ENCODE measurements around the gene SDC3.
A peak's percentile ranks its signal among the peaks of the same experiment; 100 is the strongest.

Gene SDC3

DNA sequence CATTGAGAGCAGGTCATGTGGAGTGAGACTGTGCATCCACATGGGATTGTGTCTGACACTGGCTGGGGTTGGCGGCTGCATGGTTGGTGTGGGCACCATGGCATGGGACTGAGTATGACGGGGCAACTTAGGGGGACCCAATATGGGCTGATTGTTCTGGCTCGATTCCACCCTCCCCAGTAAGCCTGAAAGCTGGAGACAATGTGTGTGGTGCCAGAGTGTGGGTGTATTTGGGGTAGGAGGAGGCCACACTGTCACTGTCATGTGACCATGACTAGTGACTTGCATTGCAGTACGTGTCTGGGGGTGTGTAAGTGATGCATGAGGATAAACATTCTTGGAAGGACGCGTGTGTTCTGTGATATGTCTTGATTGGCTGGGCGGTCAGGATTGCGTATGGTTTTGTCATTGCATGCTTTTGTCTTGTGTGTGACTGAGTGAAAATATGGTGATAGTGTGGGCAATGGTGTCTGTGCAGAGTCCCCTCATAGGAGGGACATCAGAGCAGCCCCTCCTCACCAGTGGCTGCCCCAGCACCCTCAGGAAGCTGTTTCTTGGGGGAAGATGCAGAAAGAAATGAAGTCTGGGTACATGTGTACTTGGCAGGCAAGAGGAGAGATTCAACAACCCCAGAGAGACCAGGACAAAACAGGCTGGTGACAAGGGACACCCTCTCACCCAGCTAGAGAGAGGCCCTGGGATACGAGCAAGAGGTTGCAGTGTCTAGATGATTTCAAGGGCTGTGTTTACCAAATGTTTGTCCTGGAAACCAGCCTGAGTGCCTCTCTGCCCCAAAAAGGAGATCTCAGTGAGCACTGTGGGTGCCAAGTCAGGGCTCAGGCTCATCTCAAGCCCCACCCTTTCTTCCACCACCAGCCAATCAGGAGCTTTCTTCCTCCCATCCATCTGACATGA lies 36.3 kb downstream of the SDC3 start:
- Histone ChIP-seq H3K4me1 (ENCODE audit: control insufficient read depth, low read depth, low read length) (peaks cover under 1% of the 10 kb centered on the region), H3K18ac (ENCODE audit: low read length) (no peak overlapping the region), H3K79me2 (ENCODE audit: control insufficient read depth, insufficient read depth, low read length) (no peaks in the 10 kb centered on the region), H2AK5ac (ENCODE audit: low read length) (no peak overlapping the region), H3K79me1 (ENCODE audit: low read length) (no peaks in the 10 kb centered on the region), H3K56ac (ENCODE audit: low read length) (no peak overlapping the region), H4K8ac (ENCODE audit: low read depth, low read length) (no peak overlapping the region), H3K9ac (ENCODE audit: low read length) (no peak overlapping the region), H3K23ac (ENCODE audit: low read length) (no peak overlapping the region), H3K4me3 (ENCODE audit: low read length) (peak overlapping the region; percentile 30), H4K5ac (ENCODE audit: low read length) (no peak overlapping the region), H2BK15ac (replicated peaks; ENCODE audit: low read depth) (no peak overlapping the region), H2BK120ac (ENCODE audit: low read depth, low read length) (no peak overlapping the region), H3K27ac (ENCODE audit: low read depth, low read length) (no peak overlapping the region), H3K36me3 (ENCODE audit: control insufficient read depth, insufficient read depth, low read length) (peaks cover 17% of the 10 kb centered on the region), H2BK5ac (ENCODE audit: low read length) (no peak overlapping the region), H3K4ac (ENCODE audit: low read depth, low read length) (no peak overlapping the region), H3K27me3 (ENCODE audit: insufficient read depth, low read length, poor library complexity) (no peaks in the 10 kb centered on the region), H3K4me2 (ENCODE audit: low read length) (no peak overlapping the region)
- no CpG with 5 or more reads among the region's 9 CpGs for WGBS (ENCODE audit: extremely low coverage, insufficient coverage, low lambda C conversion rate)
- no peak for DNase-seq

DNA sequence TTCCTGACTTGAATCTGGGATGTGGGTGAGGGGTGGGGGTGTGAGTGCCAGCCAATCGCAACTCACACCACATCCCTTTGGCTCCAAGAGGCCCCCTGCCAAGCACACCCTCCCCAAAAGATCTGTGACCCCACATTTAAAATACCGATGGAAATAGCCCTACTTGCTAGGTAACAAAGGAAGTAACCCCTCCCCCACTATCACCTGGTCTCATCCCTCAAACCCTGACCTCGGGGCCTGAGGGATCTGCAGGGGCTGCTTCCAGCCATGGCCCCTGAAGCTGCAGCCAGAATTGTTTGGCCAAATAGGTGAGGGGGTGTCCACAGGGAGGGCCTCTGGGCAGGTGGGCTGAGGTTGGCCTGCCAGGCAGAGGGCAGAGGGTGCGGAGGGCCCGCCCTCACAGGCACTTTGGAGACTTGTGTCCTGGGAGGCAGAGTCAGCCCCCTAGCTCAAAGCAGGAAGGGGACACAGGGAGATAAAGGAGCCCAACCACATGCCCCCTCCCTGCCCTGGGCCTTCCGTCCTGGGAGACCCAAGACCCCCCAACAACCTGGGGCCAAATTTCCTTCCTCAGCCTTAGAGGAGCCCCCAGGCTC lies 37.2 kb downstream of the SDC3 start:
- Histone ChIP-seq H3K56ac (ENCODE audit: low read length) (no peak overlapping the region), H3K79me1 (ENCODE audit: low read length) (no peaks in the 10 kb centered on the region), H2AK5ac (ENCODE audit: low read length) (no peak overlapping the region), H3K4me1 (ENCODE audit: control insufficient read depth, low read depth, low read length) (no peaks in the 10 kb centered on the region), H2BK15ac (replicated peaks; ENCODE audit: low read depth) (no peak overlapping the region), H3K4ac (ENCODE audit: low read depth, low read length) (no peak overlapping the region), H4K8ac (ENCODE audit: low read depth, low read length) (no peak overlapping the region), H2BK120ac (ENCODE audit: low read depth, low read length) (no peak overlapping the region), H3K36me3 (ENCODE audit: control insufficient read depth, insufficient read depth, low read length) (peaks cover 17% of the 10 kb centered on the region), H4K5ac (ENCODE audit: low read length) (no peak overlapping the region), H3K23ac (ENCODE audit: low read length) (no peak overlapping the region), H3K4me3 (ENCODE audit: low read length) (no peak overlapping the region), H3K9ac (ENCODE audit: low read length) (no peak overlapping the region), H3K79me2 (ENCODE audit: control insufficient read depth, insufficient read depth, low read length) (no peaks in the 10 kb centered on the region), H3K18ac (ENCODE audit: low read length) (no peak overlapping the region), H3K27me3 (ENCODE audit: insufficient read depth, low read length, poor library complexity) (no peaks in the 10 kb centered on the region), H2BK5ac (ENCODE audit: low read length) (no peak overlapping the region), H3K4me2 (ENCODE audit: low read length) (no peak overlapping the region), H3K27ac (ENCODE audit: low read depth, low read length) (no peak overlapping the region)
- DNase-seq = no peak
- no CpG with 5 or more reads among the region's 6 CpGs for whole genome bisulfite sequencing (ENCODE audit: extremely low coverage, insufficient coverage, low lambda C conversion rate)

DNA sequence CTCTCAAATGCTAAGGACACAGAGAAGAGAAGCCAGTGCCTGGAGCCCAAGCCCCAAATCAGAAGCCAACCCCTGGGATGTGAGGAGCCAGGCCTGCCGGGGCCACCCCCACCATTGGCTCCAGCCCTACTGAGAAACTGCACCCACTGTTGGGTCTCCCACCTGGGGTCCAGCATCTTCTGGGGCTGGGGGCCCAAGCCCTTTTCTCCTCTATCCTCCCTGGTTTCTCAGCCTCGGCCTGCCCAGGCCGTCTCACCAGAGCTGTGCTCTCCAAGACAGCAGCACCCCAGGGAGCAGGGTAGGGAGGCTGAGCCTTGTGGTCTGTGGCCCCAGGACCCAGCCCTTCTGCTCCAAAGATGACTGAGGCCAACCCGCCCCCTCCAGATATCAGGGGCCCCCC lies 37.9 kb downstream of the SDC3 start:
- H3K79me2 ChIP-seq (ENCODE audit: control insufficient read depth, insufficient read depth, low read length) = no peaks in the 10 kb centered on the region
- no peak overlapping the region for H2BK5ac ChIP-seq (ENCODE audit: low read length)
- H3K4me2 ChIP-seq (ENCODE audit: low read length) = no peak overlapping the region
- no peaks in the 10 kb centered on the region for H3K79me1 ChIP-seq (ENCODE audit: low read length)
- no peaks in the 10 kb centered on the region for H3K27me3 ChIP-seq (ENCODE audit: insufficient read depth, low read length, poor library complexity)
- H2BK120ac ChIP-seq (ENCODE audit: low read depth, low read length) = no peak overlapping the region
- no peak overlapping the region for H3K4me3 ChIP-seq (ENCODE audit: low read length)
- no peak overlapping the region for H2BK15ac ChIP-seq (replicated peaks; ENCODE audit: low read depth)
- H3K36me3 ChIP-seq (ENCODE audit: control insufficient read depth, insufficient read depth, low read length) = peaks cover 17% of the 10 kb centered on the region
- H3K56ac ChIP-seq (ENCODE audit: low read length) = no peak overlapping the region
- no CpG with 5 or more reads among the region's 4 CpGs for WGBS (ENCODE audit: extremely low coverage, insufficient coverage, low lambda C conversion rate)
- H3K4me1 ChIP-seq (ENCODE audit: control insufficient read depth, low read depth, low read length) = no peaks in the 10 kb centered on the region
- H4K8ac ChIP-seq (ENCODE audit: low read depth, low read length) = no peak overlapping the region
- H2AK5ac ChIP-seq (ENCODE audit: low read length) = no peak overlapping the region
- H3K27ac ChIP-seq (ENCODE audit: low read depth, low read length) = no peak overlapping the region
- H4K5ac ChIP-seq (ENCODE audit: low read length) = no peak overlapping the region
- no peak overlapping the region for H3K23ac ChIP-seq (ENCODE audit: low read length)
- no peak overlapping the region for H3K9ac ChIP-seq (ENCODE audit: low read length)
- no peak overlapping the region for H3K4ac ChIP-seq (ENCODE audit: low read depth, low read length)
- no peak overlapping the region for H3K18ac ChIP-seq (ENCODE audit: low read length)
- no peak for DNase-seq

DNA sequence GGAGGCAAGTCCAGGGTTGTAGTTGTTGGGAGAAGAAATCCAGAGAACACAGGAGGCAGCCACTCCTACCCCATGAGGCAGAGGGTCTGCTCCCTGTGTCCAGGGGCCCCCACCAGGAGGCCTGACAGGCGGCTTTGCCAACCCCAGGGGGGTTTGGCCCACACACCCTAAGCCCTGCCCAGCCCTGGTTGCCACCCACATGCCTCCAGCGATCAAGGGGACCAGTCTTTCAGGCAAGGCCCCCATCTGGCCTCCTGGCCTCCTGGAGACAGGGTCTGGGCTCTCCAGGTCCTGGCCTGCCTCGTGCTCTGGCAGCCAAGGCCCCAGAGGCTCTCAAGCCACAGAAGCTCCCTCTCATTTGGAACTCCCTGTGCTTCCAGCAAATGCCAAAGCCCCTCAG lies 38.5 kb downstream of the SDC3 start:
- Histone ChIP-seq H2AK5ac (ENCODE audit: low read length) (no peak overlapping the region), H3K27ac (ENCODE audit: low read depth, low read length) (no peak overlapping the region), H4K8ac (ENCODE audit: low read depth, low read length) (no peak overlapping the region), H3K27me3 (ENCODE audit: insufficient read depth, low read length, poor library complexity) (no peaks in the 10 kb centered on the region), H3K4me1 (ENCODE audit: control insufficient read depth, low read depth, low read length) (no peaks in the 10 kb centered on the region), H3K56ac (ENCODE audit: low read length) (no peak overlapping the region), H3K18ac (ENCODE audit: low read length) (no peak overlapping the region), H3K79me1 (ENCODE audit: low read length) (no peaks in the 10 kb centered on the region), H4K5ac (ENCODE audit: low read length) (no peak overlapping the region), H3K4me2 (ENCODE audit: low read length) (no peak overlapping the region), H2BK120ac (ENCODE audit: low read depth, low read length) (no peak overlapping the region), H3K4ac (ENCODE audit: low read depth, low read length) (no peak overlapping the region), H3K79me2 (ENCODE audit: control insufficient read depth, insufficient read depth, low read length) (no peaks in the 10 kb centered on the region), H3K36me3 (ENCODE audit: control insufficient read depth, insufficient read depth, low read length) (peaks cover 17% of the 10 kb centered on the region), H3K23ac (ENCODE audit: low read length) (no peak overlapping the region), H3K4me3 (ENCODE audit: low read length) (no peak overlapping the region), H3K9ac (ENCODE audit: low read length) (no peak overlapping the region), H2BK5ac (ENCODE audit: low read length) (no peak overlapping the region), H2BK15ac (replicated peaks; ENCODE audit: low read depth) (no peak overlapping the region)
- no CpG with 5 or more reads among the region's 3 CpGs for WGBS (ENCODE audit: extremely low coverage, insufficient coverage, low lambda C conversion rate)
- DNase-seq = no peak

DNA sequence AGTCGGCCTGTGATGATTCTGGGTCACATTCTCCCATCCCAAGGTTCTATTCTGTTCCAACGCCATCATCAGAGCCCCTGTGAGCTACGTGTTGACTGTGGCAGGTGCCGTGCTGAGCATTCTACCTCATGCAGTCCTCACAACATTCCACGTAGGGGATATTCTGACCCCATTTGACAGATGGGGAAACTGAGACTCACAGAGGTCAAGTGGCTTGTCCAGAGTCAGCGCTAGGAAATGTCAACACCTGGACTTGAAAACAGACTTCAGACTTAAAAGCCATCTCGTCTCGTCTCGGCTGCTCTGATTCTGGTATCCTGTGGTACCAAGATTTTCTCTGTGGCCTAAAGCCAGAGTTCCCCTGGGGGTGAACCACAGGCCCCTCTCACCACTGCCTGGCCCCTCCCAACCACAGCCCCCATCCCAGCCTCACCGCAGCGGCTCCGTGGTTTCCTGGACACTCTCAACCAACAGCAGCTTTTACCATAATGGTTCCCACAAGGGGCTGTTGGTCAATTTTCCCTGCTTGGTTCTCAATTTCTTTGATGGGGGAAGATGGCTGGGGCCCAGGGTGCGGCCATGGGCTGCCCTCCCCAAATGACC lies 39.6 kb downstream of the SDC3 start:
- Histone ChIP-seq H2BK5ac (ENCODE audit: low read length) (no peak overlapping the region), H2BK15ac (replicated peaks; ENCODE audit: low read depth) (no peak overlapping the region), H3K36me3 (ENCODE audit: control insufficient read depth, insufficient read depth, low read length) (peaks cover 15% of the 10 kb centered on the region), H2AK5ac (ENCODE audit: low read length) (no peak overlapping the region), H3K9ac (ENCODE audit: low read length) (no peak overlapping the region), H3K4me2 (ENCODE audit: low read length) (no peak overlapping the region), H3K79me1 (ENCODE audit: low read length) (no peaks in the 10 kb centered on the region), H3K4me1 (ENCODE audit: control insufficient read depth, low read depth, low read length) (no peaks in the 10 kb centered on the region), H3K27ac (ENCODE audit: low read depth, low read length) (no peak overlapping the region), H3K4ac (ENCODE audit: low read depth, low read length) (no peak overlapping the region), H3K18ac (ENCODE audit: low read length) (no peak overlapping the region), H3K27me3 (ENCODE audit: insufficient read depth, low read length, poor library complexity) (no peaks in the 10 kb centered on the region), H4K8ac (ENCODE audit: low read depth, low read length) (no peak overlapping the region), H3K79me2 (ENCODE audit: control insufficient read depth, insufficient read depth, low read length) (no peaks in the 10 kb centered on the region), H4K5ac (ENCODE audit: low read length) (no peak overlapping the region), H2BK120ac (ENCODE audit: low read depth, low read length) (no peak overlapping the region), H3K23ac (ENCODE audit: low read length) (no peak overlapping the region), H3K56ac (ENCODE audit: low read length) (no peak overlapping the region), H3K4me3 (ENCODE audit: low read length) (no peak overlapping the region)
- no peak for DNase-seq
- no CpG with 5 or more reads among the region's 13 CpGs for WGBS (ENCODE audit: extremely low coverage, insufficient coverage, low lambda C conversion rate)

Data from mesendoderm (in vitro differentiated cells).